ENCODE measurements around the gene WDR31.
A peak's percentile ranks its signal among the peaks of the same experiment; 100 is the strongest.

Gene WDR31

DNA sequence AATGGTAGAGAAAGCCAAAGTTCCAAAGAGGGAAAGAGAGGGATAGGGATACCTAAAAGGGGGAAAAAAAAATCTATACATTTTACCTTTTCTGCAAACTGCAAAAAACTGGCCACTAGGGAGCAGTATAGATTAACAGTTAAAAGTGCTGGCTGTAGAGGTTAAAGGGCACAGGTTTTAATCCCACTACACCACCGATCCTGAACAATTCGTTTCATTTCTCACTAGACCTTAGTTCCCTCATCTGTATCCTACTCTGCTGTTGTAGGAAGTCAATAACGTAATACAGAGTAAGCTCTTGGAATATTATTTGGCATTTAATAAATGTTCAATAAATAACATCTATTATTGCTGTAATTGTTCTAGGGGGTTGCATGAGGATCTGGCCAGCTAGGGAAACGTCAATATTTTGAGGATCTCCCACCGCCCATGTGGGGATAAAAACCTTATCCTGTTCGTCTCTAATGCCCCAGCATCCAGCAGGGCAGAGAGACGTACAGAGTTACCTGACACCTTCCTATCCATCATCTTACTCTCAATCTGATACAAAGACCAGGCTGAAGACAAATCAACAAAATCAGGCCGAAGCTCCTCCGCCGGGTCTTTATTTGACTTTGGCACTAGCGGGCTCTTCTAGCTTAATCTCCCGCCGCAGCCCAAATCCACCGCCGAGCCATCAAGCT is 65.5 kb downstream of the WDR31 start:
- CTCF ChIA-PET = interaction anchor here (0.5 to 2.0 kb wide), 22 partner anchors 9 to 1584 kb away, joined by 3 to 8 read pairs (median 3); partner anchors contain the start of genes ALAD and SLC31A1
- TF ChIP-seq, protein P1, sequence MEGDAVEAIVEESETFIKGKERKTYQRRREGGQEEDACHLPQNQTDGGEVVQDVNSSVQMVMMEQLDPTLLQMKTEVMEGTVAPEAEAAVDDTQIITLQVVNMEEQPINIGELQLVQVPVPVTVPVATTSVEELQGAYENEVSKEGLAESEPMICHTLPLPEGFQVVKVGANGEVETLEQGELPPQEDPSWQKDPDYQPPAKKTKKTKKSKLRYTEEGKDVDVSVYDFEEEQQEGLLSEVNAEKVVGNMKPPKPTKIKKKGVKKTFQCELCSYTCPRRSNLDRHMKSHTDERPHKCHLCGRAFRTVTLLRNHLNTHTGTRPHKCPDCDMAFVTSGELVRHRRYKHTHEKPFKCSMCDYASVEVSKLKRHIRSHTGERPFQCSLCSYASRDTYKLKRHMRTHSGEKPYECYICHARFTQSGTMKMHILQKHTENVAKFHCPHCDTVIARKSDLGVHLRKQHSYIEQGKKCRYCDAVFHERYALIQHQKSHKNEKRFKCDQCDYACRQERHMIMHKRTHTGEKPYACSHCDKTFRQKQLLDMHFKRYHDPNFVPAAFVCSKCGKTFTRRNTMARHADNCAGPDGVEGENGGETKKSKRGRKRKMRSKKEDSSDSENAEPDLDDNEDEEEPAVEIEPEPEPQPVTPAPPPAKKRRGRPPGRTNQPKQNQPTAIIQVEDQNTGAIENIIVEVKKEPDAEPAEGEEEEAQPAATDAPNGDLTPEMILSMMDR (conservative IDR thresholded peaks at IDR 0.05; ENCODE audit: low read depth) = peak; percentile 95
- H3K27ac ChIP-seq = peak overlapping the region; percentile 84
- DNase-seq (ENCODE audit: low spot score) = peak; percentile 80
- POLR2A ChIA-PET (ENCODE audit: low non-redundant PET) = interaction anchor here (0.9 to 1.2 kb wide), 5 partner anchors 21 to 383 kb away, joined by 3 to 6 read pairs (median 4); partner anchors contain the start of genes FKBP15, SLC31A1 and WDR31

DNA sequence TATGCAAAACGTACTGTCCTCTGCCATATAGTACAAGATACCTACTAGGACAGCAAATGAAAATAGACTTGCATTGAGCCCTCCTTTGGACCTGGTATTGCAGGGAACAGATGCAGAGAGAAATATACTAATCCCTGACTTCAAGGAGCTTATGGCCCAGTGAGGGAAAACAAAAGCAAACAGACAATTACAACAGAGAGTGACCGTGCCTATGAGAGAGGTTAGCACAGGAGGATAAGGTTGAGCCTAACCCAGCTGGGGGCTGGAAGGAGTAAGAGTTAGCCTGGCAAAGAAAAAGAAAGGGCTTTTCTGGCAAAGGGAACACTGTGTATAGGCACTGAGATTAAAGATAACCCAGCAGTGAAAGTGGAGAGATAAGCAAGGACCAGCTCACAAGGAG is 70.2 kb downstream of the WDR31 start:
- TF ChIP-seq, protein P1 (conservative IDR thresholded peaks at IDR 0.05; ENCODE audit: low read depth) = no peak
- ChIA-PET POLR2A (ENCODE audit: low non-redundant PET) (no interaction called here), CTCF (interaction anchor here (1.0 to 1.1 kb wide), 2 partner anchors 48 to 886 kb away, joined by 3 read pairs; partner anchors contain the start of gene COL27A1)
- DNase-seq (ENCODE audit: low spot score) = no peak
- no peak overlapping the region for H3K27ac ChIP-seq

DNA sequence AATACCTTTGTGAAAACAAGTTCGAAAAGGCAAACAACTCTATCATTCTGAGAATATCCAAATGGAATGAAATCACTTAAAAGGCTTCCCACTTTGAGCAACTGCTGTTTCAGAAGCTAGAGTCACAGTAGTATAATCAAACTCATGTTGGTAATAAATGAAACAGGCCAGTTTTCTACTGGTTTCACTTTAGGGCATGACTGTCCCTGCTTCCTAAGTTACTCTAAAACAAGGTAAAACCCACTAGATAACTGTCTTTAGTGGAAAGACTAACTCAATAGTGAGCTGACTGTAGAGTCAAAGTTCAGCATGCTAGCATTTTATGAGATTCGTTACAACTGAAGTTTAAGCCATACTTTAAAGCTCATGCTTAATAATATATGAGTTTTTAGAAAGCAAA is 70.7 kb downstream of the WDR31 start:
- no peak overlapping the region for H3K27ac ChIP-seq
- CTCF ChIA-PET = interaction anchor here (1.0 to 1.1 kb wide), 2 partner anchors 47 to 886 kb away, joined by 3 read pairs; partner anchors contain the start of gene COL27A1
- TF ChIP-seq, protein P1 (conservative IDR thresholded peaks at IDR 0.05; ENCODE audit: low read depth) = no peak
- POLR2A ChIA-PET (ENCODE audit: low non-redundant PET) = no interaction called here
- no peak for DNase-seq (ENCODE audit: low spot score)

DNA sequence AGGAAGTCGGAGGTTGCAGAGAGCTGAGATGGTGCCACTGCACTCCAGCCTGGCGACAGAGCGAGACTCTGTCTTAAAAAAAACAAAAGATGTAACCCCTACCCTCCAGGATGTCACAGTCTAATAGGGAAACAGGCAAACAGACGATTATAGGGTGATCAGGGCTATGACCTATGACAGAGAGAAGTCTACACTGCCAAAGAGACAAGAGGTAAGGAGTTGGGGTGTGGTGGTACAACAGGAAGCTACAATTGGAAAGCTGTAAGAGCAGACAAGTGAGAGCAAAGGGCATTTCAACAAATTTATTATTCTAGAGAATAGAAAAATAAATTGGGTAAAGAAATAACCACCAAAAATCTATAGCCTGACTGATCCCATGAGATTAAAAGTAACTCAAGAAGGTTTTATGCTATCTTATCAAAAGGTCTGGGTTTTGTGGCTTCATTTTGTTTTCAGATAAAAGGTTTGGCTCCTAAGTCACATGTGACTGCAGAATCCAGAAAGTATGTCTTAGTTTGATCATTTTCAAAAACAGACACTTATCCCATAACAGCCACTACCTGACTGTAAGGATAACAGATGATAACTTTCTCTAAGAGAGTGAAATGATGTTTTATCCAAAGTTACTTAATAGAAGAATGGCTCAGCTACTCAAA is 72.0 kb downstream of the WDR31 start:
- no peak overlapping the region for H3K27ac ChIP-seq
- POLR2A ChIA-PET (ENCODE audit: low non-redundant PET) = no interaction called here
- TF ChIP-seq, protein P1 (conservative IDR thresholded peaks at IDR 0.05; ENCODE audit: low read depth) = no peak
- CTCF ChIA-PET = no interaction called here
- DNase-seq (ENCODE audit: low spot score) = no peak

DNA sequence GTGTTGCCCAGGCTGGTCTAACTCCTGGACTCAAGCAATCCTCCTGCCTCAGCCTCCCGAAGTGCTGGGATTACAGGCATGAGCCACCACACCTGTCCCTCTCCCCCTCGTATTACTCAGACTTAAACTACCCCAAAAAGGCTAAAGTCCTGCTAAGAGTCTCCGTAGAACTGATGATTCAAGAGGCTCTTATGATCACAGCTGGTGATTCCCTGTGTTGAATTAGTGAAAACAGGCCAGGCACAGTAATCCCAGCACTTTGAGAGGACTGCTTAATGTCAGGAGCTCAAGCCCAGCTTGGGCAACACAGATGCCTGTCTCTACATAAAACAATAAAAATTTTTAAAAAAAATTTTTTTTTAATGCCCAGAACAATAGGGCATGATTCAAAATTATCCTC is 73.9 kb downstream of the WDR31 start:
- no peak overlapping the region for H3K27ac ChIP-seq
- TF ChIP-seq, protein P1 (conservative IDR thresholded peaks at IDR 0.05; ENCODE audit: low read depth) = no peak
- POLR2A ChIA-PET (ENCODE audit: low non-redundant PET) = no interaction called here
- CTCF ChIA-PET = interaction anchor here (0.7 to 1.0 kb wide), 2 partner anchors 349 to 387 kb away, joined by 3 read pairs; no protein-coding TSS in a partner anchor
- no peak for DNase-seq (ENCODE audit: low spot score)
